ENCODE data around the gene DDX52.
"Not testable (repeated sequence)": the region's sequence is repeated elsewhere in the genome, so short reads cannot be mapped to it uniquely, and the experiment has no call there.

Gene DDX52

GRCh38 chr17:37643118-37643766 is at the start of gene DDX52:
DDX52 (minus strand) TSS chr17:37643446; CDS start chr17:37643420, 26 bp downstream.
- peak; percentile 93 for DNase-seq (ENCODE audit: low spot score)

- no peak for DNase-seq (ENCODE audit: low spot score)
Measured at GRCh38 chr17:37691807-37692206, 48.6 kb upstream of the DDX52 start.

DNA sequence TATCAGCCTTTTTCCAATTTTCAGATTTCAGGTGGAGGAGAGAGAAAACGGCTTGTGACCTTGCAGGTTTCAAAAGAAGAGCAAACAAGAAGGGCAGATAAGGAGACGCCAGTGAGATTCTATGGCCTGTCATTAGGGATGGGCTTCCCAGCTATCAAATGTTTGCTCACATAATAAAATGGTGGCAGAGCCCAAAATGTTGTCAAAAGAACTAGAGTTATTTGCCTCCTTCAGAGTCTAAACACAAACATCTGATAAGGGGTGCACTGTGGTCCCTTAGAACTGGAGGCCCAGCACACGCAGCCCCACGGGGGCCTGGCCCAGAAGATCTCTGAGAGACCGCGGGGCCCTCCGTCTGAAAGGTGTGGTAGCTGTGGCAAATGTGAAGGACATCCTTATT is 46.1 kb upstream of the DDX52 start:
- no peak for DNase-seq (ENCODE audit: low spot score)

DNA sequence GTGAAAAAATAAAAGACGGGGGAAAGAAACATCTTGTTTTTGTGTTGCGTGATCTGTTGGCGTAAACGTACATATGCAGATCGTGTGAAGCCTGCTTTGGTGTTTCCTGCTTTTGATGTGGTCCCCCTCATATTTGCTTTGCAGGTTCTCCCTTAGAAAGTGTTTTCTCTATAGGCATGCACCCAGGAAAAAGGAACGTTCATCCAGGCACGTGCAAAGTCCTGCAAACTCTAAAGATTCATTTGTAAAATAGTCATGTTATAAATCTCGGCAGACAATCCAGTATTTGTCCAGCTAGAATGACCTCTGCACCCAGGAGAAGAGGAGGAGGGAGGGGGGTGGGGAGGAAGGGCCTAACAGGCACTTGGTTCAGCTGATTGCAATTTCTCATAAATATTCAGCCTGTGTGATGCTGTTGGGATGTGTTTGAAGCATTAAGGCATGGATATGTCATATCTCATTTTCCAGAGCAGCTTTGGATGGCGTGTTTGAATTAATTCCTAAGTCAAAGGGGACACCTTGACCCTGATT is 40.3 kb upstream of the DDX52 start:
- DNase-seq (ENCODE audit: low spot score): no peak

- DNase-seq (ENCODE audit: low spot score): no peak
Measured at GRCh38 chr17:37682007-37682406, 38.8 kb upstream of the DDX52 start.

- DNase-seq (ENCODE audit: low spot score): not testable (repeated sequence)
Measured at GRCh38 chr17:37679995-37680394, 36.7 kb upstream of the DDX52 start.

- no peak for DNase-seq (ENCODE audit: low spot score)
Measured at GRCh38 chr17:37678036-37678435, 34.8 kb upstream of the DDX52 start.

GRCh38 chr17:37677021-37677420 is 33.8 kb upstream of the DDX52 start:
- no peak for DNase-seq (ENCODE audit: low spot score)

- no peak for DNase-seq (ENCODE audit: low spot score)
Measured at GRCh38 chr17:37676115-37676925, 33.1 kb upstream of the DDX52 start.

GRCh38 chr17:37674511-37674910 is 31.3 kb upstream of the DDX52 start:
- DNase-seq (ENCODE audit: low spot score): no peak

- DNase-seq (ENCODE audit: low spot score): no peak
Measured at GRCh38 chr17:37673386-37673785, 30.1 kb upstream of the DDX52 start.

GRCh38 chr17:37672548-37673078 is 29.4 kb upstream of the DDX52 start:
- DNase-seq (ENCODE audit: low spot score): no peak

- DNase-seq (ENCODE audit: low spot score): no peak
Measured at GRCh38 chr17:37671824-37672547, 28.7 kb upstream of the DDX52 start.

- DNase-seq (ENCODE audit: low spot score): no peak
Measured at GRCh38 chr17:37671028-37671823, 28.0 kb upstream of the DDX52 start.

GRCh38 chr17:37667039-37667438 is 23.8 kb upstream of the DDX52 start:
- DNase-seq (ENCODE audit: low spot score): no peak

- DNase-seq (ENCODE audit: low spot score): no peak
Measured at GRCh38 chr17:37664214-37664613, 21.0 kb upstream of the DDX52 start.

- DNase-seq (ENCODE audit: low spot score): no peak
Measured at GRCh38 chr17:37662353-37662752, 19.1 kb upstream of the DDX52 start.

DNA sequence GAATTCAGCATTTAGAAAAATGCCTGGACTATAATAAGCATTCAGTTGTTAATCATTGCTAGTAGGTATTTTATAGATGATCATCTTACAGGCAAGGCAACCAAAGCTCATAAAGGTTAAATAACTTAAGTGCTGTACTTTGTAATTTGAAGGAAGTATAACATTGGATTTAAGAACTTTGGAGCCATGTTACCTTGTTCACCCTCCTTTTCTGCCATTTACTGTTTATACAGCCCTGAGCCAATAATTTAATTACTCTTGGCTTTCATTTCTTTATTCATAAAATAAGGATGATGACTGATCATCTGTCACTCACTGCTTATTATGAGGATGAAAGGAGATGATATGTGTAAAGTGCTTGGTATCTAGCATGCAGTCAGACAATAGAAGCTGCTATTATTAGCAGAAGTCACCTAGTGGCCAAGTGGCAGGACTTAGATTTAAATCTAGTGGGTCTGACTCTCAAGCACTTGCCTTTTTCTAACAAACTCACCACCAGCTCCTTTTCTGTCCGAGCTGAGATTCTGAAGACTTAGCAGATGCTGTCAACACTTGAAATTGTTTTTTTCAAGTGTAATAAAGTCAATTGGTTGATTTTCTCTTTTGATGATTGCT is 18.3 kb upstream of the DDX52 start:
- no peak for DNase-seq (ENCODE audit: low spot score)

DNA sequence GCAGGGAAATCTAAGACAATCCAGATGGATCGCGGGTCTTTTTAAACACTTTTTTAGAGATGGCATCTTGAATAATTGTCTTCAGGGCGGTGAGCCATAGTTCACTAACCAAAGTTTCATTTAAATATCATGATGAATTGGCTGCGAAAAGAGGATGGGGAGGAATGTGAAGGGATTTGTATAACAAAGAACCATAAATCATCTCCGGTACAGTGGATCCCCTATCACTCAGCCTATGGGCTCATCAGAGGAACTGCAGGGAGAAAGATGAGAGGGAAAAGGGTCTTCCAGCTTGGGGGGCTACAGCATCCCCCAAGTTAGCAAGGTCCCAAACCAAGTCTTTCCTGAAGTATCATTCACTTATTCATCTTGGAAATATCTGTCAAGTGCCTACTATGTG is 16.7 kb upstream of the DDX52 start:
- DNase-seq (ENCODE audit: low spot score): no peak

DNA sequence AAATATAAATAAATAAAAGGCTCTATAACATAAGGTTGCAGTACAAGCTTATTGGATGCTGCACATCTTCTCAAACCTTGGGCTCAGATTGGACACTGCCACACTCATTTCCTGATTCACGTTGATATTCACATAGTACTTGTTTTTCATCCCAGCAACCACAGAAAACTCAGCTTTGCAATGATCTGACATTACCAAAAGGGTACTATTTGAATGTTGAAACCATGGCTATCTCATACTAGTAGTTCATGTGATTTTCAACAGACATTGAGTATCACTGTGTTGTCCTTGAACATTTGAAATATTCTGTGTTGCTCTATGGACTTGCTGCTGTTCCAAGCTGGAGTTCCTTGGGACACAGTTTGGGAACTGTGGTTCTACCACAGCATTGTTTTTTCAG is 14.0 kb upstream of the DDX52 start:
- no peak for DNase-seq (ENCODE audit: low spot score)

GRCh38 chr17:37651849-37652248 is 8.6 kb upstream of the DDX52 start:
- no peak for DNase-seq (ENCODE audit: low spot score)
